Aorta (tissue), 5 donors: ENCODE data around the gene HOXB7. TPM values are rescaled to one million over a fixed set of nuclear protein-coding genes. Genes with fewer than 3 reads are reported as not detected.

ENCODE experiments used
- ATAC-seq: fragments of 200-7000 bp; cut with Tn5 transposase; one replicate; pipeline ENCODE4 v1.9.1; 2022; ENCODE audit warnings: moderate library complexity; ENCODE audit not compliant: low FRiP score
- DNase-seq, 2 donors: peaks; one replicate each; pipeline ENCODE4 v3.0.0-alpha.2; 2020
- H3K27ac ChIP-seq, 2 donors: one replicate each; pipeline ENCODE4 v1.5.1; 2013; ENCODE audit warnings: low read length in 2 of 2, mild to moderate bottlenecking in 2 of 2, moderate library complexity in 2 of 2, control low read depth in 1 of 2, inconsistent platforms in 1 of 2, low read depth in 1 of 2
- H3K27me3 ChIP-seq, 2 donors: one replicate each; pipeline ENCODE4 v1.6.1; 2013; ENCODE audit warnings: control low read depth in 1 of 2, low read length in 1 of 2, mild to moderate bottlenecking in 1 of 2, moderate library complexity in 1 of 2; ENCODE audit not compliant: insufficient read depth in 2 of 2, control insufficient read depth in 1 of 2
- H3K36me3 ChIP-seq, 2 donors: one replicate each; pipeline ENCODE4 v1.6.1; 2013; ENCODE audit warnings: control low read depth in 1 of 2, low read length in 1 of 2, mild to moderate bottlenecking in 1 of 2; ENCODE audit not compliant: insufficient read depth in 2 of 2, control insufficient read depth in 1 of 2
- H3K4me1 ChIP-seq, 2 donors: one replicate each; pipeline ENCODE4 v1.6.1; 2013; ENCODE audit warnings: low read length in 2 of 2, control low read depth in 1 of 2, mild to moderate bottlenecking in 1 of 2, moderate library complexity in 1 of 2; ENCODE audit not compliant: insufficient read depth in 2 of 2, control insufficient read depth in 1 of 2
- H3K4me3 ChIP-seq, 2 donors: one replicate each; pipeline ENCODE4 v1.5.1; 2013; ENCODE audit warnings: low read length in 2 of 2, control low read depth in 1 of 2, mild to moderate bottlenecking in 1 of 2
- H3K9me3 ChIP-seq: one replicate; pipeline ENCODE4 v1.6.1; 2013; ENCODE audit warnings: mild to moderate bottlenecking, low read length; ENCODE audit not compliant: control insufficient read depth
- WGBS, 2 donors: extraction: QIAGEN DNeasy Blood & Tissue Kit; methylation state at CpG; one replicate each; pipeline ENCODE4 v1.1.7; 2013; 5-methylcytosine and 5-hydroxymethylcytosine counted together
- intact Hi-C, 2 donors: fragments of 100-400 bp; cut with DNase I; formaldehyde crosslinking; loops; one replicate each; pipeline versions ENCODE4 v1.14.2 to v1.15.0; 2022
- polyA plus RNA-seq, 2 donors: library from polyadenylated mRNA; stranded (reverse); fragments of 200-250 nt; gene quantifications; one replicate each; pipeline ENCODE4 v1.2.3, GENCODE V29; 2013
- total RNA-seq, 2 donors: library from RNA; stranded (reverse); fragmentation: NEBNext Ultra II Directional; extraction: Animal tissue kit (Norgen Biotek cat#: 25700); gene quantifications; one replicate each; pipeline ENCODE4 v1.2.1, GENCODE V29; 2021
- donor health status: healthy with polysubstance abuse.
- donor health status: Bipolar disorder and iron deficiency.
- donor health status: DM: no; HTN: no; CAD: no.
- donor health status: DM: no; HTN: no; CAD: no.
- donor health status: DM: yes; HTN: yes; CAD: no.

HOXB7 gene
- total and polyA plus RNA-seq, 4 donors: 9.1 to 22.4 (median 16.1) TPM

- Histone ChIP-seq H3K27ac (no peak overlapping the region), H3K4me1 (no peaks in the 10 kb centered on the region), H3K9me3 (no peaks in the 10 kb centered on the region), H3K27me3 (no peaks in the 10 kb centered on the region), H3K36me3 (no peaks in the 10 kb centered on the region), H3K4me3 (no peak overlapping the region)
- no peak for DNase-seq
- ATAC-seq: no peak
- intact Hi-C loops: loop anchor here (2.0 to 10.0 kb wide), 3 partner anchors 103 to 571 kb away; no protein-coding TSS in a partner anchor
- WGBS, 2 donors: 71 to 95% methylated on average over 25 of the region's 25 CpGs
These were observed 15.4 kb downstream of the HOXB7 start for GRCh38 chr17:48595278-48595999.

GRCh38 chr17:48594538-48595277, 16.1 kb downstream of the HOXB7 start:
- Histone ChIP-seq H3K27me3 (no peaks in the 10 kb centered on the region), H3K9me3 (no peaks in the 10 kb centered on the region), H3K4me3 (no peak overlapping the region), H3K36me3 (no peaks in the 10 kb centered on the region), H3K27ac (no peak overlapping the region), H3K4me1 (no peaks in the 10 kb centered on the region)
- 77 to 95% methylated on average over 24 to 25 of the region's 25 CpGs for WGBS, 2 donors
- DNase-seq: no peak
- intact Hi-C loops: loop anchor here (2.0 to 10.0 kb wide), 4 partner anchors 102 to 570 kb away; no protein-coding TSS in a partner anchor
- ATAC-seq: no peak

- intact Hi-C loops: loop anchor here (2.0 to 10.0 kb wide), 3 partner anchors 101 to 569 kb away; no protein-coding TSS in a partner anchor
- peak; percentile 88 to 95 for DNase-seq
- no peaks in the 10 kb centered on the region for H3K27me3 ChIP-seq
- no peaks in the 10 kb centered on the region for H3K4me1 ChIP-seq
- no peak overlapping the region for H3K27ac ChIP-seq
- no peaks in the 10 kb centered on the region for H3K9me3 ChIP-seq
- H3K4me3 ChIP-seq: no peak overlapping the region
- no peaks in the 10 kb centered on the region for H3K36me3 ChIP-seq
- ATAC-seq: peak; percentile 88
- WGBS, 2 donors: 20 to 23% methylated on average over 37 of the region's 37 CpGs
These were observed 16.8 kb downstream of the HOXB7 start for GRCh38 chr17:48593840-48594537.

GRCh38 chr17:48593126-48593829, 17.5 kb downstream of the HOXB7 start, which contains the start of gene HOXB5:
TSS of gene HOXB5 (minus strand) at chr17:48593779. CDS start at chr17:48593682, 97 bp downstream.
- H3K27me3 ChIP-seq: no peaks in the 10 kb centered on the region
- H3K4me3 ChIP-seq: no peak within 1 kb of the TSS
- no peaks in the 10 kb centered on the region for H3K4me1 ChIP-seq
- no peaks in the 10 kb centered on the region for H3K36me3 ChIP-seq
- H3K27ac ChIP-seq: no peak within 1 kb of the TSS
- WGBS, 2 donors: 31 to 37% methylated on average over 47 to 50 of the region's 50 CpGs
- ATAC-seq (no peak), DNase-seq (peak in 1 of 2 donors; percentile 82)
- no peaks in the 10 kb centered on the region for H3K9me3 ChIP-seq
- intact Hi-C loops: loop anchor here (2.0 to 10.0 kb wide), 3 partner anchors 100 to 568 kb away; no protein-coding TSS in a partner anchor

- ATAC-seq (no peak), DNase-seq (no peak)
- intact Hi-C loops: loop anchor here (2.0 to 10.0 kb wide), 3 partner anchors 100 to 568 kb away; no protein-coding TSS in a partner anchor
- Histone ChIP-seq H3K27me3 (no peaks in the 10 kb centered on the region), H3K27ac (no peak overlapping the region), H3K9me3 (no peaks in the 10 kb centered on the region), H3K4me3 (no peak overlapping the region), H3K4me1 (no peaks in the 10 kb centered on the region), H3K36me3 (no peaks in the 10 kb centered on the region)
- WGBS, 2 donors: 65 to 85% methylated on average over 14 of the region's 14 CpGs
These were observed 18.2 kb downstream of the HOXB7 start for GRCh38 chr17:48592577-48592976.

GRCh38 chr17:48592057-48592514, 18.7 kb downstream of the HOXB7 start:
- Histone ChIP-seq H3K36me3 (no peaks in the 10 kb centered on the region), H3K4me1 (no peaks in the 10 kb centered on the region), H3K27ac (no peak overlapping the region), H3K27me3 (no peaks in the 10 kb centered on the region), H3K9me3 (no peaks in the 10 kb centered on the region), H3K4me3 (no peak overlapping the region)
- intact Hi-C loops: loop anchor here (2.0 to 10.0 kb wide), 3 partner anchors 99 to 567 kb away; no protein-coding TSS in a partner anchor
- ATAC-seq (no peak), DNase-seq (no peak)
- 67 to 88% methylated on average over 33 of the region's 33 CpGs for WGBS, 2 donors

- Histone ChIP-seq H3K27me3 (no peaks in the 10 kb centered on the region), H3K4me3 (no peak overlapping the region), H3K27ac (no peak overlapping the region), H3K4me1 (no peaks in the 10 kb centered on the region), H3K9me3 (no peaks in the 10 kb centered on the region), H3K36me3 (no peaks in the 10 kb centered on the region)
- WGBS, 2 donors: 93 to 94% methylated on average over 10 of the region's 10 CpGs
- intact Hi-C loops: loop anchor here (2.0 to 10.0 kb wide), 3 partner anchors 99 to 567 kb away; no protein-coding TSS in a partner anchor
- ATAC-seq (no peak), DNase-seq (no peak)
These were observed 19.4 kb downstream of the HOXB7 start for GRCh38 chr17:48591255-48592056.
